ENCODE data around the gene RPTOR. TPM values are rescaled to one million over a fixed set of nuclear protein-coding genes. Genes with fewer than 3 reads are reported as not detected.

RPTOR gene
- total and polyA plus RNA-seq, 2 experiments from 2014 or later, result 6.6 to 16.1 TPM

GRCh38 chr17:80660527-80661198 is 116.0 kb downstream of the RPTOR start:
- H3K4me3 ChIP-seq, result no peak overlapping the region
- no peaks in the 10 kb centered on the region for H3K27me3 ChIP-seq (replicated peaks; ENCODE audit: insufficient read depth)
- in situ Hi-C loops (cut with MboI), result no loop called here
- no peaks in the 10 kb centered on the region for H3K36me3 ChIP-seq (ENCODE audit: low read depth)
- peaks cover 91% of the 10 kb centered on the region for H3K79me2 ChIP-seq (ENCODE audit: insufficient read depth)
- H3K9me2 ChIP-seq (ENCODE audit: insufficient read depth), result no peaks in the 10 kb centered on the region
- no peak for DNase-seq
- H2AFZ ChIP-seq, result no peak overlapping the region
- no peak for TF ChIP-seq EZH2phosphoT487 (IDR thresholded peaks at IDR 0.05; ENCODE audit: insufficient read depth, low read depth)
- TF ChIP-seq EZH2 (IDR thresholded peaks at IDR 0.05; ENCODE audit: insufficient read depth, poor library complexity, severe bottlenecking), result no peak
- H3K4me2 ChIP-seq (ENCODE audit: unreplicated experiment), result no peak overlapping the region
- H4K20me1 ChIP-seq (ENCODE audit: insufficient read depth), result peaks cover 10% of the 10 kb centered on the region
- H3K9me3 ChIP-seq (ENCODE audit: low read depth), result no peaks in the 10 kb centered on the region
- H3K9ac ChIP-seq, result no peak overlapping the region
- WGBS, 2 experiments (ENCODE audit: low coverage in 1 of 2, low lambda C conversion rate in 2 of 2, missing lambda C conversion rate in 2 of 2), result 94 to 95% methylated on average over 13 of the region's 13 CpGs
- H3F3A ChIP-seq (ENCODE audit: insufficient read depth), result 0 out of 2 replicates have a peak, but pooled peaks cover 3% of the 10 kb centered on the region
- H3K27ac ChIP-seq, result no peak overlapping the region
- peaks cover 12% of the 10 kb centered on the region for H3K4me1 ChIP-seq (ENCODE audit: insufficient read depth)

- H3K9me2 ChIP-seq (ENCODE audit: insufficient read depth), result no peaks in the 10 kb centered on the region
- H3F3A ChIP-seq (ENCODE audit: insufficient read depth), result 0 out of 2 replicates have a peak, but pooled peaks cover 3% of the 10 kb centered on the region
- no peak overlapping the region for H3K4me3 ChIP-seq
- no peak overlapping the region for H3K4me2 ChIP-seq (ENCODE audit: unreplicated experiment)
- no peaks in the 10 kb centered on the region for H3K36me3 ChIP-seq (ENCODE audit: low read depth)
- no peaks in the 10 kb centered on the region for H3K27me3 ChIP-seq (replicated peaks; ENCODE audit: insufficient read depth)
- H3K79me2 ChIP-seq (ENCODE audit: insufficient read depth), result peaks cover 91% of the 10 kb centered on the region
- H2AFZ ChIP-seq, result no peak overlapping the region
- WGBS, 2 experiments (ENCODE audit: low coverage in 1 of 2, low lambda C conversion rate in 2 of 2, missing lambda C conversion rate in 2 of 2), result 96 to 97% methylated on average over 6 of the region's 6 CpGs
- peaks cover 12% of the 10 kb centered on the region for H3K4me1 ChIP-seq (ENCODE audit: insufficient read depth)
- no peak for DNase-seq
- no peak overlapping the region for H3K9ac ChIP-seq
- no peak for TF ChIP-seq EZH2phosphoT487 (IDR thresholded peaks at IDR 0.05; ENCODE audit: insufficient read depth, low read depth)
- TF ChIP-seq EZH2 (IDR thresholded peaks at IDR 0.05; ENCODE audit: insufficient read depth, poor library complexity, severe bottlenecking), result no peak
- peaks cover 7% of the 10 kb centered on the region; the same call in 1 of the 2 replicates for H4K20me1 ChIP-seq (ENCODE audit: insufficient read depth)
- H3K27ac ChIP-seq, result no peak overlapping the region
- in situ Hi-C loops (cut with MboI), result no loop called here
- H3K9me3 ChIP-seq (ENCODE audit: low read depth), result no peaks in the 10 kb centered on the region
These were observed 117.9 kb downstream of the RPTOR start for GRCh38 chr17:80662557-80662956.

GRCh38 chr17:80663781-80664206 is 119.2 kb downstream of the RPTOR start:
- peak overlapping the region; percentile 54 for H3K4me2 ChIP-seq (ENCODE audit: unreplicated experiment)
- no peaks in the 10 kb centered on the region for H3K9me3 ChIP-seq (ENCODE audit: low read depth)
- H3K9me2 ChIP-seq (ENCODE audit: insufficient read depth), result no peaks in the 10 kb centered on the region
- H3K79me2 ChIP-seq (ENCODE audit: insufficient read depth), result peaks cover 81% of the 10 kb centered on the region
- no peaks in the 10 kb centered on the region for H3K36me3 ChIP-seq (ENCODE audit: low read depth)
- 0 out of 2 replicates have a peak overlapping the region, but pooled peaks have one; percentile 38 for H3K4me3 ChIP-seq
- 39 to 45% methylated on average over 11 of the region's 11 CpGs for WGBS, 2 experiments (ENCODE audit: low coverage in 1 of 2, low lambda C conversion rate in 2 of 2, missing lambda C conversion rate in 2 of 2)
- peaks cover 12% of the 10 kb centered on the region for H3K4me1 ChIP-seq (ENCODE audit: insufficient read depth)
- peak overlapping the region; percentile 27; the same call in 1 of the 2 replicates for H2AFZ ChIP-seq
- peak overlapping the region; percentile 71 for H3K27ac ChIP-seq
- H3K9ac ChIP-seq, result peak overlapping the region; percentile 64; the same call in 1 of the 2 replicates
- in situ Hi-C loops (cut with MboI), result no loop called here
- no peaks in the 10 kb centered on the region for H3K27me3 ChIP-seq (replicated peaks; ENCODE audit: insufficient read depth)
- H4K20me1 ChIP-seq (ENCODE audit: insufficient read depth), result no peaks in the 10 kb centered on the region
- TF ChIP-seq EZH2phosphoT487 (IDR thresholded peaks at IDR 0.05; ENCODE audit: insufficient read depth, low read depth) (no peak), EZH2 (IDR thresholded peaks at IDR 0.05; ENCODE audit: insufficient read depth, poor library complexity, severe bottlenecking) (no peak)
- peak; percentile 86 for DNase-seq
- 0 out of 2 replicates have a peak, but pooled peaks cover 3% of the 10 kb centered on the region for H3F3A ChIP-seq (ENCODE audit: insufficient read depth)

GRCh38 chr17:80664217-80664790 is 119.7 kb downstream of the RPTOR start:
- no peaks in the 10 kb centered on the region for H3K36me3 ChIP-seq (ENCODE audit: low read depth)
- H2AFZ ChIP-seq, result peak overlapping the region; percentile 27; the same call in 1 of the 2 replicates
- TF ChIP-seq EZH2phosphoT487 (IDR thresholded peaks at IDR 0.05; ENCODE audit: insufficient read depth, low read depth) (no peak), EZH2 (IDR thresholded peaks at IDR 0.05; ENCODE audit: insufficient read depth, poor library complexity, severe bottlenecking) (no peak)
- peak; percentile 19 for DNase-seq
- peaks cover 79% of the 10 kb centered on the region for H3K79me2 ChIP-seq (ENCODE audit: insufficient read depth)
- H3K9ac ChIP-seq, result peak overlapping the region; percentile 64
- H3F3A ChIP-seq (ENCODE audit: insufficient read depth), result 0 out of 2 replicates have a peak, but pooled peaks cover 3% of the 10 kb centered on the region
- WGBS, 2 experiments (ENCODE audit: low coverage in 1 of 2, low lambda C conversion rate in 2 of 2, missing lambda C conversion rate in 2 of 2), result 26 to 40% methylated on average over 7 of the region's 7 CpGs
- H3K4me3 ChIP-seq, result peak overlapping the region; percentile 38
- H3K9me3 ChIP-seq (ENCODE audit: low read depth), result no peaks in the 10 kb centered on the region
- H3K27me3 ChIP-seq (replicated peaks; ENCODE audit: insufficient read depth), result no peaks in the 10 kb centered on the region
- H4K20me1 ChIP-seq (ENCODE audit: insufficient read depth), result no peaks in the 10 kb centered on the region
- H3K27ac ChIP-seq, result peak overlapping the region; percentile 71
- no peaks in the 10 kb centered on the region for H3K9me2 ChIP-seq (ENCODE audit: insufficient read depth)
- H3K4me2 ChIP-seq (ENCODE audit: unreplicated experiment), result peak overlapping the region; percentile 54
- H3K4me1 ChIP-seq (ENCODE audit: insufficient read depth), result peaks cover 12% of the 10 kb centered on the region
- in situ Hi-C loops (cut with MboI), result no loop called here
